Tibial artery (tissue), 4 donors: ENCODE measurements around the gene CATSPERE.
"Not testable (repeated sequence)": the region's sequence is repeated elsewhere in the genome, so short reads cannot be mapped to it uniquely, and the experiment has no call there.

Source experiments
- DNase-seq, 2 donors: peaks; one replicate each; pipeline ENCODE4 v3.0.0-alpha.2; 2019
- H3K27ac ChIP-seq, 2 donors: fragments of 200-600 bp; sonication (generic) in 1 of 2; 1 replicate in 1 of 2; 2 replicates in 1 of 2; pipeline ENCODE4 v1.5.1; 2018 to 2019; ENCODE audit warnings: mild to moderate bottlenecking in 1 of 2
- H3K27me3 ChIP-seq, 2 donors: fragments of 200-600 bp; sonication (generic) in 1 of 2; one replicate each; pipeline versions ENCODE4 v1.5.1 to v1.6.0; 2016 to 2019
- H3K36me3 ChIP-seq, 3 donors: fragments of 200-600 bp; sonication (generic) in 2 of 3; one replicate each; pipeline ENCODE4 v1.5.1; 2016 to 2019; ENCODE audit warnings: mild to moderate bottlenecking in 2 of 3
- H3K4me1 ChIP-seq, 4 donors: fragments of 200-600 bp; sonication (generic) in 2 of 4; 1 replicate in 3 of 4; 2 replicates in 1 of 4; pipeline ENCODE4 v1.5.1; 2016 to 2019
- H3K4me3 ChIP-seq, 2 donors: fragments of 200-600 bp; sonication (generic) in 1 of 2; 1 replicate in 1 of 2; 2 replicates in 1 of 2; pipeline ENCODE4 v1.5.1; 2018 to 2019; ENCODE audit warnings: mild to moderate bottlenecking in 2 of 2
- H3K9me3 ChIP-seq, 3 donors: fragments of 200-600 bp; sonication (generic) in 1 of 3; one replicate each; pipeline ENCODE4 v1.5.1; 2016 to 2019
- intact Hi-C: fragments of 100-400 bp; cut with DNase I; formaldehyde crosslinking; loops from one replicate; pipeline ENCODE4 v1.15.0; 2023; ENCODE audit warnings: low total_unique reads
- TF ChIP-seq, protein P1 (sequence below), 2 experiments: fragments of 200-600 bp in 1 of 2; fragments of 450-650 bp in 1 of 2; IDR thresholded peaks; one replicate each; pipeline ENCODE4 v1.5.1; 2017 to 2019; ENCODE audit warnings: antibody characterized with exemption in 2 of 2, mild to moderate bottlenecking in 1 of 2, moderate library complexity in 1 of 2

Gene CATSPERE

DNA sequence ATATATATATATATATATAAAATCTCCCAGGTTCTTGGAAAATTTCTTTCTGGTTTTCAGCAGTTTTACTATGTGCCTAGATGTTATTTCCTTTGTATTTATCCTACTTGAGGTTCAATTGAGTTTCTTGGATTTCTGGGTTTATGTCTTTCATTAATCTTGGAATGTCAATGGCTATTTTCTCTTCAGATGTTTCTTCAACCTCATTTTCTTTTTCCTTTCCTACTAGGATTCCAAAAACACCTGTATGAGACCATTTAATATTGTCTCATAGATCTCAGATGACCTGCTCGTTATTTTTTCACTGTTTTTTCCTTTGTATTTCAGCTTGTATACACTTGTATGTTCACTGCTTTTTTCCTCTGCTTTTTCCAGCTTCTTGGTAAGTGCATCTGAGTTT, 96.5 kb downstream of the CATSPERE start:
- Histone ChIP-seq H3K27ac (no peak overlapping the region), H3K9me3 (peaks cover 4 to 27% (median 10%) of the 10 kb centered on the region in 3 donors), H3K4me3 (no peak overlapping the region), H3K27me3 (no peaks in the 10 kb centered on the region), H3K36me3 (no peaks in the 10 kb centered on the region), H3K4me1 (no peaks in the 10 kb centered on the region)
- DNase-seq, result no peak
- intact Hi-C loops, result no loop called here
- TF ChIP-seq, protein P1, sequence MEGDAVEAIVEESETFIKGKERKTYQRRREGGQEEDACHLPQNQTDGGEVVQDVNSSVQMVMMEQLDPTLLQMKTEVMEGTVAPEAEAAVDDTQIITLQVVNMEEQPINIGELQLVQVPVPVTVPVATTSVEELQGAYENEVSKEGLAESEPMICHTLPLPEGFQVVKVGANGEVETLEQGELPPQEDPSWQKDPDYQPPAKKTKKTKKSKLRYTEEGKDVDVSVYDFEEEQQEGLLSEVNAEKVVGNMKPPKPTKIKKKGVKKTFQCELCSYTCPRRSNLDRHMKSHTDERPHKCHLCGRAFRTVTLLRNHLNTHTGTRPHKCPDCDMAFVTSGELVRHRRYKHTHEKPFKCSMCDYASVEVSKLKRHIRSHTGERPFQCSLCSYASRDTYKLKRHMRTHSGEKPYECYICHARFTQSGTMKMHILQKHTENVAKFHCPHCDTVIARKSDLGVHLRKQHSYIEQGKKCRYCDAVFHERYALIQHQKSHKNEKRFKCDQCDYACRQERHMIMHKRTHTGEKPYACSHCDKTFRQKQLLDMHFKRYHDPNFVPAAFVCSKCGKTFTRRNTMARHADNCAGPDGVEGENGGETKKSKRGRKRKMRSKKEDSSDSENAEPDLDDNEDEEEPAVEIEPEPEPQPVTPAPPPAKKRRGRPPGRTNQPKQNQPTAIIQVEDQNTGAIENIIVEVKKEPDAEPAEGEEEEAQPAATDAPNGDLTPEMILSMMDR (IDR thresholded peaks at IDR 0.05), result no peak

DNA sequence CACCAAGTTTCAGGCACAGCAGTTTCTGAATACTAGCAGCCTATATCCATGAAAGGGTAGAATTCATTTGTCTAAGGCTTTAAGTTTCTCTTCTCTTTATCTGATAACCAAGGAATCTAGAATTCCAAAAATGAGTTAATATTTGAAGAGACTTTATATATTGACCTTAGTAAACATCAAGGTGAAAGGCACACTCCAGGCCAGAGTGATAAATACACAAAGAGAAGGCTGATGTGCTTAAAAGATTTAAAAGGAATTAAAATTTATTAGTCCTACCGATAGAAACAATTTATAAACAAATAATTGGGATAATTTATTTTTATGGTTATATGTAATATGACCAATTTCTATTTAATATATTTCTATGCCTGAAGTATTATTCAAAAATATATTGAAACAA, 98.5 kb downstream of the CATSPERE start:
- Histone ChIP-seq H3K36me3 (no peaks in the 10 kb centered on the region), H3K4me3 (no peak overlapping the region), H3K9me3 (peaks cover 4 to 18% (median 10%) of the 10 kb centered on the region in 3 donors), H3K27me3 (no peaks in the 10 kb centered on the region), H3K27ac (no peak overlapping the region), H3K4me1 (no peaks in the 10 kb centered on the region)
- TF ChIP-seq, protein P1 (IDR thresholded peaks at IDR 0.05), result no peak
- intact Hi-C loops, result no loop called here
- DNase-seq, result no peak

DNA sequence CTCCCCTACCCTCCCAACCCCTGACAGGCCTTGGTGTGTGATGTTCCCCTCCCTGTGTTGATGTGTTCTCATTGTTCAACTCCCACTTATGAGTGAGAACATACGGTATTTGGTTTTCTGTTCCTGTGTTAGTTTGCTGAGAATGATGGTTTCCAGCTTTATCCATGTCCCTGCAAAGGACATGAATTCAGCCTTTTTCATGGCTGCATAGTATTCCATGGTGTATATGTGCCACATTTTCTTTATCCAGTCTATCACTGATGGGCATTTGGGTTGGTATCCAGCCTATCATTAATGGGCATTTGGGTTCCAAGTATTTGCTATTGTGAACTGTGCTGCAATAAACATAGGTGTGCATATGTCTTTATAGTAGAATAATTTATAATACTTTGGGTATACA, 101.8 kb downstream of the CATSPERE start:
- H3K4me3 ChIP-seq, H3K27me3 ChIP-seq, intact Hi-C loops, DNase-seq, H3K36me3 ChIP-seq, H3K4me1 ChIP-seq, H3K9me3 ChIP-seq, H3K27ac ChIP-seq: not testable (repeated sequence)

DNA sequence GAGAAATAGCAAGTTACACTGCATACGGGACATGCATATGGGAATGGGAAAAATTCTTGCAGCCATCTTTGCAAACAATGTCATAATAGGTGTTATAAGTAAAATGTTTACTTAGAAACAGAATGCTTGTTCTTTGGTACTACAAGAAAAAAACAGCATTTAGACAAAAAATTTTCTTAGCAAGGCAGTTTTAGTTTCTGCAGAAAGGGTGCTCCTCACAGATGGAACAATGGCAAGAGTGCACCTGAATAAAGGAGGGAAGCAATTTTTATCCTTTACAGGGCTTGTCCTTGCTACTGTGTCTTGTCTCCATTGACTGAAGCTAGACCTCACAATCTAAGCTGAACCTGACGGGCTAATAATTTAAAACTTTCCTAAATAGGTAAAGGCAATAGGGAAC, 112.7 kb downstream of the CATSPERE start:
- H3K9me3 ChIP-seq, result peaks cover 4 to 61% (median 44%) of the 10 kb centered on the region in 3 donors

DNA sequence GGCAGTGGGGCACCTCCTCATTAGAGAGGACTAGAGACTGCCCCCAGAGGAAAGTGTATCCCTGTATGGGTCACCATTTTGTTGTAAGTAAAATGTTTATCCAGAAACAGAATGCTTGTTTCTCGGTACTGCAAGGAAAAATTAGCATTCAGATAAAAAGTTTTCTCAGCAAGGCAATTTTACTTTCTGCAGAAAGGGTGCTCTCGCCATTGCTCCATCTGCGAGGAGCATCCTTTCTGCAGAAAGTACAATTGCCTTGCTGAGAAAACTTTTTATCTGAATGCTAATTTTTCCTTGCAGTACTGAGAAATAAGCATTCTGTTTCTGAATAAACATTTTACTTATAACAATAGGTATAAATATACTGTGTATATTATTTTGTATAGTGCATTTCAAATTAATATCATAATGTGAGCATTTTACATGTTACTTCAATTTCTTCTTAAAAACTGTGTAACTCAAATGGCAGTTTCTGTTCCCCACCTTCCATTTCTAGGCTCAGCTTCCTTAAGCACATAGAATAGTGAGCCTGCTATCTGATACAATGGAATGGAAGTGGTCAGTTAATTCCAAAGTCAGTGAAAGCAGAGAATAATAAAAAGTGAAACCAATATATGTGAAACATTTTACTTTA, 115.3 kb downstream of the CATSPERE start:
- intact Hi-C loops, result no loop called here
- no peaks in the 10 kb centered on the region for H3K4me1 ChIP-seq
- TF ChIP-seq, protein P1 (IDR thresholded peaks at IDR 0.05), result no peak
- no peak overlapping the region for H3K4me3 ChIP-seq
- peaks cover 0 to 12% (median 12%) of the 10 kb centered on the region in 3 donors for H3K36me3 ChIP-seq
- peaks cover 4 to 61% (median 44%) of the 10 kb centered on the region in 3 donors for H3K9me3 ChIP-seq
- no peak overlapping the region for H3K27ac ChIP-seq
- no peak for DNase-seq
- no peaks in the 10 kb centered on the region for H3K27me3 ChIP-seq

More for the DNA sequence above, 112.7 kb downstream of the CATSPERE start:
- intact Hi-C loops, result no loop called here
- Histone ChIP-seq H3K27me3 (no peaks in the 10 kb centered on the region), H3K36me3 (peaks cover 0 to 12% (median 12%) of the 10 kb centered on the region in 3 donors), H3K4me3 (no peak overlapping the region), H3K27ac (no peak overlapping the region), H3K4me1 (no peaks in the 10 kb centered on the region)
- no peak for DNase-seq
- TF ChIP-seq, protein P1 (IDR thresholded peaks at IDR 0.05), result no peak

DNA sequence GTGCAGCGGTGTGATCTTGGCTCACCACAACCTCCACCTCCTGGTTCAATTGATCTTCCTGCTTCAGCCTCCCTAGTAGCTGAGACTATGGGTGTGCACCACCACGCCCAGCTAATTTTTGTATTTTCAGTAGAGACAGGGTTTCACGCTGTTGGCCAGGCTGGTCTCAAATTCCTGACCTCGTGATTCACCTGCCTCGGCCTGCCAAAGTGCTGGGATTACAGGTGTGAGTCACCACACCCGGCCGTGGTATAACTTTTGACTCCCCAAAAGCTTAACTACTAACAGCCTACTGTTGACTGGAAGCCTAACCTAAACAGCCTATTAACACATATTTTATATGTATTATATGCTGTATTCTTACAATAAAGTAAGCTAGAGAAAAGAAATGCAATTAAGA, 117.1 kb downstream of the CATSPERE start:
- DNase-seq, H3K4me1 ChIP-seq, intact Hi-C loops, H3K4me3 ChIP-seq, H3K27ac ChIP-seq, H3K27me3 ChIP-seq: not testable (repeated sequence)
- Histone ChIP-seq H3K36me3 (peaks cover 0 to 12% (median 6%) of the 10 kb centered on the region in 3 donors), H3K9me3 (peaks cover 4 to 51% (median 40%) of the 10 kb centered on the region in 3 donors)
